ENCODE measurements around the gene SELENOI. TPM values are rescaled to one million over a fixed set of nuclear protein-coding genes. Genes with fewer than 3 reads are reported as not detected.

The SELENOI gene, protein sequence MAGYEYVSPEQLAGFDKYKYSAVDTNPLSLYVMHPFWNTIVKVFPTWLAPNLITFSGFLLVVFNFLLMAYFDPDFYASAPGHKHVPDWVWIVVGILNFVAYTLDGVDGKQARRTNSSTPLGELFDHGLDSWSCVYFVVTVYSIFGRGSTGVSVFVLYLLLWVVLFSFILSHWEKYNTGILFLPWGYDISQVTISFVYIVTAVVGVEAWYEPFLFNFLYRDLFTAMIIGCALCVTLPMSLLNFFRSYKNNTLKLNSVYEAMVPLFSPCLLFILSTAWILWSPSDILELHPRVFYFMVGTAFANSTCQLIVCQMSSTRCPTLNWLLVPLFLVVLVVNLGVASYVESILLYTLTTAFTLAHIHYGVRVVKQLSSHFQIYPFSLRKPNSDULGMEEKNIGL
- 48.3 and 48.5 TPM in 2 replicates for total RNA-seq (2013; cell fraction: nucleolus; rRNA removed)
- total RNA-seq (2014; rRNA removed) (18.6 and 22.5 TPM in 2 replicates), total RNA-seq (2014; rRNA removed; fragmentation: Illumina TruSeq; extraction: Trizol) (26.6 and 27.6 TPM in 2 replicates), total RNA-seq (2021) (29.1 and 31.4 TPM in 2 replicates), polyA plus RNA-seq (2011; rRNA removed) (17.2 and 21.6 TPM in 2 replicates), polyA plus RNA-seq (2014; fragmentation: Illumina TruSeq; extraction: Trizol) (20.0 and 23.2 TPM in 2 replicates), polyA plus RNA-seq (2014; fragmentation: Nextera tagmentation; extraction: Ambion mirVana) (1 to 10 TPM; 5.2 to 6.3 TPM), polyA plus RNA-seq (2014; rRNA removed) (12.1 and 13.3 TPM in 2 replicates), polyA plus RNA-seq (2016; fragmentation: Nextera tagmentation; extraction: Ambion mirVana) (10 to 100 TPM; 15.0 to 17.6 TPM), polyA minus RNA-seq (2011; rRNA and poly(A)+ RNA removed) (45.5 and 93.0 TPM in 2 replicates), Bru-seq, nascent RNA (percentile 84 among the genes with signal in this experiment), BruChase-seq, experiment 1, labeled RNA remaining after a 6-hour chase (percentile 92 among the genes with signal in this experiment), BruChase-seq, experiment 2, labeled RNA remaining after a 2-hour chase (percentile 93 among the genes with signal in this experiment)
- 4.7 TPM for polyA plus RNA-seq (2011; ENCODE audit: low read depth)
- 6.1 and 11.0 TPM in 2 replicates for polyA plus RNA-seq (2011; cell fraction: cytosol; rRNA removed)
- 10.3 and 11.9 TPM in 2 replicates for polyA plus RNA-seq (2011; cell fraction: nucleus; rRNA removed)
- polyA plus RNA-seq (2012): 7.1 and 7.3 TPM in 2 replicates
- polyA minus RNA-seq (2011; cell fraction: cytosol; rRNA and poly(A)+ RNA removed): 11.4 and 14.6 TPM in 2 replicates
- 26.0 and 48.2 TPM in 2 replicates for polyA minus RNA-seq (2011; cell fraction: nucleus; rRNA and poly(A)+ RNA removed)
- long read RNA-seq, experiment 1, full-length matches to known transcripts: 3 of 6 reads
- long read RNA-seq, experiment 1, partial matches to known transcripts: 0 of 6 reads
- long read RNA-seq, experiment 1, other reads (novel, unspliced or antisense): 3 of 6 reads
- long read RNA-seq, experiment 2, full-length matches to known transcripts: 10 of 35 reads
- long read RNA-seq, experiment 2, partial matches to known transcripts: 10 of 35 reads
- long read RNA-seq, experiment 2, other reads (novel, unspliced or antisense): 15 of 35 reads

DNA sequence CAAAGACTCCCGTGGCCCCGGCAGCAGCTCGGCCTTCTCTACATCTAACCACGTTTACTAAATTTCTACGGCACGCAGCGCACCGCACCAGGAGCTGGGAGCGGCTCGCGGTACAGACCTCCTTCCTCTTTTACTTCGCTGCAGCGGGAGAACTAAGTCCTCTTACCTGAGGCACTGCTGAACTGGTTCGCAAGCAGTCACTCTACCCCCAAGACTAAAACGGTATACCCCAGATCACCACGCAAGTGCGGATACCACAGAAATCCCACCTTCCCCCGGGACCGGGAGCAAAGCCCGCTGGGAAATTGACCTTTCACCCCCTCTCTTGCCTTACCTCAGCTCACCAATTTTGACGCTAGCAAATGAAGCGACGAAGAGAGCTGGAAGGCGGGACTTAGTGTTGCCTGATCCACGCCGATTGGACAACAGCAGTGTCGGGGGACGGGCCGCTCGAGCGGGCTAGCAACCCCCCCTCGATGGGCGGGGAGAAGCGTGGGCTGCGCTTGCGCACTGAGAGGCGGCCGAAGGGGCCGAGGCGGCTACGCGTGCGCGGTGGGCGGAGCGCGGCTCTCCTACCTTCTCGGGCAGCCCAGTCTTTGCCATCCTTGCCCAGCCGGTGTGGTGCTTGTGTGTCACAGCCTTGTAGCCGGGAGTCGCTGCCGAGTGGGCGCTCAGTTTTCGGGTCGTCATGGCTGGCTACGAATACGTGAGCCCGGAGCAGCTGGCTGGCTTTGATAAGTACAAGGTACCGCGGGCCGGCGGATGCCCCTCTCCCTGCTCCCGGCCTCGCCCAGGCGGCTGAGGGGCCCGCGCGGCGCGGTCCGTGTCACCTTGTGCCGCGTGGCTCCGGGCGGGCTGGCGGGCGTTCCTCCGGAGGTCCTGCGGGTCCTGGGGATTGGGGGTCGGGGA, at the start of gene SELENOI:
Gene SELENOI, plus strand, starts transcription at position 599 of the 909 bp plus-strand sequence. Its CDS starts 90 bp downstream, at position 689.
- Histone ChIP-seq H3K27me3 (replicated peaks in 1 of 2; ENCODE audit: control insufficient read depth in 2 of 2, insufficient read depth in 2 of 2, low read length in 1 of 2) (no peaks in the 10 kb centered on the region), H3K36me3 (ENCODE audit: control insufficient read depth in 2 of 2, insufficient read depth in 2 of 2, low read length in 1 of 2) (no peaks in the 10 kb centered on the region), H3K27ac (ENCODE audit: control insufficient read depth, insufficient read depth) (peak within 1 kb of the TSS; percentile 89), H3K9ac (ENCODE audit: control insufficient read depth, insufficient read depth, low read length) (peak within 1 kb of the TSS; percentile 89), H3K4me3 (peak within 1 kb of the TSS; percentile 97), H3K4me1 (ENCODE audit: control insufficient read depth, insufficient read depth, low read length) (peaks cover 12% of the 10 kb centered on the region), H3K4me2 (ENCODE audit: control insufficient read depth, insufficient read depth) (peak within 1 kb of the TSS; percentile 80), H3K9me3 (replicated peaks; ENCODE audit: control insufficient read depth, insufficient read depth, low read length) (no peaks in the 10 kb centered on the region), H2AFZ (ENCODE audit: control insufficient read depth, low read depth, low read length) (peak within 1 kb of the TSS; percentile 94), H3K79me2 (ENCODE audit: control insufficient read depth, insufficient read depth, low read length) (peaks cover 67% of the 10 kb centered on the region), H4K20me1 (ENCODE audit: control insufficient read depth, insufficient read depth) (no peaks in the 10 kb centered on the region)
- intact Hi-C loops (cut with micrococcal nuclease; ENCODE audit: unreplicated experiment) (loop anchor here (1.0 kb wide), 1 partner anchor 101 kb away; the partner anchor contains the start of genes HADHA and HADHB), in situ Hi-C loops (cut with MboI) (no loop called here)
- BruUV-seq (replicated peaks): no TSS peak
- DNase-seq (ENCODE audit: low read depth, low spot score) (peak; percentile 99), FAIRE-seq (peak; percentile 94), ATAC-seq (peak; percentile 95)
- ChIA-PET CTCF (interaction anchor here (0.7 to 0.9 kb wide), 2 partner anchors 8 to 14 kb away, joined by 3 to 5 read pairs; no protein-coding TSS in a partner anchor), SMC1A (ENCODE audit: uncharacterized antibody, unreplicated experiment) (interaction anchor here (0.7 to 2.4 kb wide), 9 partner anchors 36 to 176 kb away, joined by 3 to 10 read pairs (median 4); no protein-coding TSS in a partner anchor), RAD21 (ENCODE audit: unreplicated experiment) (interaction anchor here (0.7 to 1.2 kb wide), 5 partner anchors 12 to 467 kb away, joined by 3 to 5 read pairs (median 3); partner anchors contain the start of gene ASXL2), POLR2A (interaction anchor here (0.6 to 3.8 kb wide), 12 partner anchors 11 to 467 kb away, joined by 3 to 35 read pairs (median 4); partner anchors contain the start of genes ASXL2, HADHA and HADHB)
- WGBS (ENCODE audit: insufficient coverage, insufficient replicate concordance, low lambda C conversion rate, missing lambda C conversion rate): under 1% methylated on average over 80 of the region's 80 CpGs
- peak; percentile 54; the same call in 1 of the 2 replicates for TF ChIP-seq MXI1 (IDR thresholded peaks at IDR 0.05; ENCODE audit: low read depth, low read length)
- TF ChIP-seq RB1 (IDR thresholded peaks at IDR 0.05; ENCODE audit: borderline replicate concordance): no peak; the same call in 1 of the 2 replicates
- no peak for TF ChIP-seq USF1 (IDR thresholded peaks at IDR 0.05; ENCODE audit: borderline replicate concordance, extremely low read length, insufficient read depth, low read depth, low read length)
- TF ChIP-seq BACH1 (IDR thresholded peaks at IDR 0.05; ENCODE audit: borderline replicate concordance): peak; percentile 70; the same call in 1 of the 2 replicates
- no peak for TF ChIP-seq ZNF274 (IDR thresholded peaks at IDR 0.05; ENCODE audit: insufficient read depth, insufficient read length)
- TF ChIP-seq FOS (IDR thresholded peaks at IDR 0.05; ENCODE audit: borderline replicate concordance, extremely low read depth, insufficient read length): peak; percentile 66
- TF ChIP-seq SMARCA5 (IDR thresholded peaks at IDR 0.05): no peak; the same call in 1 of the 2 replicates
- TF ChIP-seq PAX5 (IDR thresholded peaks at IDR 0.05; ENCODE audit: borderline replicate concordance, low read depth, low read length): 0 out of 2 replicates have a peak, but pooled peaks have one; percentile 28
- no peak for TF ChIP-seq MTA3 (IDR thresholded peaks at IDR 0.05; ENCODE audit: borderline replicate concordance, low read length)
- no peak for TF ChIP-seq ZBTB11 (CRISPR knock-in tag; IDR thresholded peaks at IDR 0.05)
